Activated CD4-positive, CD25-positive, alpha-beta regulatory T cell treated with anti-CD3 and anti-CD28 coated beads, Interleukin-2, amount 50 U/mL, for 16 hours (primary cell): ENCODE data around the gene TERF2IP.

Experiments used
- DNase-seq: peaks from one replicate; pipeline ENCODE4 v3.0.0-alpha.2; 2020; ENCODE audit warnings: low read depth, low spot score

Gene TERF2IP

GRCh38 chr16:75647492-75648264, at the start of gene TERF2IP, which contains the start of gene KARS1:
TSS of gene TERF2IP (plus strand) at chr16:75647773. CDS start at chr16:75647883, 110 bp downstream.
TSS of gene KARS1 (minus strand) at chr16:75647665. CDS start at chr16:75647639, 26 bp downstream.
- peak; percentile 91 for DNase-seq

- DNase-seq = no peak
These were observed 47.9 kb upstream of the TERF2IP start for GRCh38 chr16:75599452-75600277.

GRCh38 chr16:75603241-75603640, 44.3 kb upstream of the TERF2IP start:
- no peak for DNase-seq

GRCh38 chr16:75606507-75606906, 41.1 kb upstream of the TERF2IP start:
- DNase-seq = no peak

GRCh38 chr16:75614066-75614897, 33.3 kb upstream of the TERF2IP start:
- DNase-seq = no peak

- no peak for DNase-seq
These were observed 32.0 kb upstream of the TERF2IP start for GRCh38 chr16:75615619-75616018.

GRCh38 chr16:75616521-75617010, 31.0 kb upstream of the TERF2IP start:
- no peak for DNase-seq

GRCh38 chr16:75617121-75617520, 30.5 kb upstream of the TERF2IP start:
- no peak for DNase-seq

- no peak for DNase-seq
These were observed 28.8 kb upstream of the TERF2IP start for GRCh38 chr16:75618780-75619179.

GRCh38 chr16:75620326-75621169, 27.0 kb upstream of the TERF2IP start:
- no peak for DNase-seq

- no peak for DNase-seq
These were observed 26.4 kb upstream of the TERF2IP start for GRCh38 chr16:75621170-75621477.

GRCh38 chr16:75622761-75623605, 24.6 kb upstream of the TERF2IP start, which contains the start of gene ADAT1:
TSS of gene ADAT1 (minus strand) at chr16:75623281. CDS start at chr16:75620799, 2,482 bp downstream.
- peak; percentile 96 for DNase-seq

- no peak for DNase-seq
These were observed 22.6 kb upstream of the TERF2IP start for GRCh38 chr16:75624921-75625334.

- DNase-seq = no peak
These were observed 20.8 kb upstream of the TERF2IP start for GRCh38 chr16:75626806-75627205.

GRCh38 chr16:75627851-75628250, 19.7 kb upstream of the TERF2IP start:
- no peak for DNase-seq

GRCh38 chr16:75628351-75628750, 19.2 kb upstream of the TERF2IP start:
- no peak for DNase-seq

GRCh38 chr16:75629132-75629531, 18.4 kb upstream of the TERF2IP start:
- DNase-seq = no peak

- no peak for DNase-seq
These were observed 17.5 kb upstream of the TERF2IP start for GRCh38 chr16:75630052-75630451.

- DNase-seq = no peak
These were observed 14.7 kb upstream of the TERF2IP start for GRCh38 chr16:75632857-75633256.

GRCh38 chr16:75635036-75635435, 12.5 kb upstream of the TERF2IP start:
- DNase-seq = no peak
